ENCODE results near the gene PURB. TPM values are rescaled to one million over a fixed set of nuclear protein-coding genes. Genes with fewer than 3 reads are reported as not detected.
A peak's percentile ranks its signal among the peaks of the same experiment; 100 is the strongest.
"Not testable (repeated sequence)": the region's sequence is repeated elsewhere in the genome, so short reads cannot be mapped to it uniquely, and the experiment has no call there.

The PURB gene
- total and polyA plus RNA-seq, 2 experiments from 2014 or later = 3.1 to 27.1 TPM

DNA sequence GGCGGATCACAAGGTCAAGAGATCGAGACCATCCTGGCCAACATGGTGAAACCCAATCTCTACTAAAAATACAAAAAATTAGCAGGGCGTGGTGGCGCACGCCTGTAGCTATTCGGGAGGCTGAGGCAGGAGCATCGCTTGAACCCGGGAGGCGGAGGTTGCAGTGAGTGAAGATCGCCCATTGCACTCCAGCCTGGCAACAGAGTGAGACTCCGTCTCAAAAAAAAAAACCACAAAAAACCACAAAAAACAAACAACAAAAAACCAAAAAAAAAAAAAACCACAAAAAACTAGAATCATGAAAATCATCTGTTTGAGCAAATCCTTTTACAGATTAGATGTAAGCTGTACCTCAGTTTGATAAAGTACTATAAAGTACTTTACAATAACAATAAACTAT, 38.9 kb downstream of the PURB start:
- H3K9me3 Mint-ChIP-seq; H2AFZ ChIP-seq; H3K27ac ChIP-seq (ENCODE audit: low read depth); H3K27me3 Mint-ChIP-seq (ENCODE audit: insufficient read depth, low read depth, poor library complexity); H3K36me3 ChIP-seq (ENCODE audit: insufficient read depth); H3K4me1 ChIP-seq (ENCODE audit: insufficient read depth); ATAC-seq; DNase-seq (ENCODE audit: low spot score); H3K9me2 ChIP-seq (ENCODE audit: insufficient read depth); H3K27ac Mint-ChIP-seq; H3K27me3 ChIP-seq (ENCODE audit: insufficient read depth): not testable (repeated sequence)
- H3K4me3 ChIP-seq = peak overlapping the region; percentile 94
- H3K4me1 Mint-ChIP-seq = peaks cover 13% of the 10 kb centered on the region
- peaks cover 42% of the 10 kb centered on the region for H4K20me1 ChIP-seq (replicated peaks; ENCODE audit: insufficient read depth)
- H3F3A ChIP-seq (replicated peaks; ENCODE audit: low read depth) = peaks cover 11% of the 10 kb centered on the region
- H3K36me3 Mint-ChIP-seq (ENCODE audit: low read depth) = peaks cover 16% of the 10 kb centered on the region
- H3K4me3 Mint-ChIP-seq = peak overlapping the region; percentile 95
- H3K4me2 ChIP-seq = peak overlapping the region; percentile 89
- peaks cover 68% of the 10 kb centered on the region for H3K79me2 ChIP-seq (replicated peaks; ENCODE audit: insufficient read depth)

DNA sequence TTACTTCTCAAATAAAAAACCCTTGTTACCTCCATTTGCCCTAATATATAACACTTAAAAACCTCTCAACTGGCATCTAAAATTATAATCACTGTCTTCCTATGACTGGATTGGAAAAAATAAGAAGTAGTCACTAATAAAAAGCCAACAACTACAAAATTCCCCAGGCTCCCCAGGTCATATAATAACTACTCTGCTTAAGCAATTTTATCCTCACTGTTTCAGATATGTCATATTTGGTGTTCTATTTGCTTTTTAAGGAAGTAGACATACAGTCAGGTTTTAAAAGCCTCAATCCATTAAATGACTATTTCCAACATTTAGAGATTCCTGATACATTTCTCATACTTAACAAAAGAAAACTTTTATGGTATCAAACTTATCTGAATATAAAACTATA, 39.9 kb downstream of the PURB start:
- peaks cover 14% of the 10 kb centered on the region; the same call in 1 of the 2 replicates for H3K36me3 ChIP-seq (ENCODE audit: insufficient read depth)
- no peak overlapping the region for H3K27ac ChIP-seq (ENCODE audit: low read depth)
- no peak overlapping the region for H3K4me3 ChIP-seq
- DNase-seq (ENCODE audit: low spot score) (no peak), ATAC-seq (no peak)
- peaks cover 26% of the 10 kb centered on the region for H3K36me3 Mint-ChIP-seq (ENCODE audit: low read depth)
- H3K4me1 Mint-ChIP-seq = peaks cover 13% of the 10 kb centered on the region
- H2AFZ ChIP-seq = no peak overlapping the region
- peak overlapping the region; percentile 17; the same call in 1 of the 3 replicates for H3K4me3 Mint-ChIP-seq
- H3K79me2 ChIP-seq (replicated peaks; ENCODE audit: insufficient read depth) = peaks cover 77% of the 10 kb centered on the region
- no peaks in the 10 kb centered on the region for H3K27me3 ChIP-seq (ENCODE audit: insufficient read depth)
- peak overlapping the region; percentile 89; the same call in 1 of the 2 replicates for H3K4me2 ChIP-seq
- peaks cover 11% of the 10 kb centered on the region for H3F3A ChIP-seq (replicated peaks; ENCODE audit: low read depth)
- TF ChIP-seq ZNF331 (CRISPR knock-in tag; IDR thresholded peaks at IDR 0.05; ENCODE audit: low read depth) (no peak), REST (IDR thresholded peaks at IDR 0.05; ENCODE audit: unreplicated experiment) (no peak), EZH2phosphoT487 (IDR thresholded peaks at IDR 0.05; ENCODE audit: unreplicated experiment) (no peak), NANOG (IDR thresholded peaks at IDR 0.05; ENCODE audit: borderline replicate concordance) (no peak), ZNF114 (CRISPR knock-in tag; IDR thresholded peaks at IDR 0.05) (no peak), CREB1 (CRISPR knock-in tag; IDR thresholded peaks at IDR 0.05; ENCODE audit: low read depth) (no peak), JUNB (IDR thresholded peaks at IDR 0.05; ENCODE audit: unreplicated experiment) (no peak)
- TF ChIP-seq, protein P1, sequence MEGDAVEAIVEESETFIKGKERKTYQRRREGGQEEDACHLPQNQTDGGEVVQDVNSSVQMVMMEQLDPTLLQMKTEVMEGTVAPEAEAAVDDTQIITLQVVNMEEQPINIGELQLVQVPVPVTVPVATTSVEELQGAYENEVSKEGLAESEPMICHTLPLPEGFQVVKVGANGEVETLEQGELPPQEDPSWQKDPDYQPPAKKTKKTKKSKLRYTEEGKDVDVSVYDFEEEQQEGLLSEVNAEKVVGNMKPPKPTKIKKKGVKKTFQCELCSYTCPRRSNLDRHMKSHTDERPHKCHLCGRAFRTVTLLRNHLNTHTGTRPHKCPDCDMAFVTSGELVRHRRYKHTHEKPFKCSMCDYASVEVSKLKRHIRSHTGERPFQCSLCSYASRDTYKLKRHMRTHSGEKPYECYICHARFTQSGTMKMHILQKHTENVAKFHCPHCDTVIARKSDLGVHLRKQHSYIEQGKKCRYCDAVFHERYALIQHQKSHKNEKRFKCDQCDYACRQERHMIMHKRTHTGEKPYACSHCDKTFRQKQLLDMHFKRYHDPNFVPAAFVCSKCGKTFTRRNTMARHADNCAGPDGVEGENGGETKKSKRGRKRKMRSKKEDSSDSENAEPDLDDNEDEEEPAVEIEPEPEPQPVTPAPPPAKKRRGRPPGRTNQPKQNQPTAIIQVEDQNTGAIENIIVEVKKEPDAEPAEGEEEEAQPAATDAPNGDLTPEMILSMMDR (conservative IDR thresholded peaks at IDR 0.05; ENCODE audit: low read depth in 2 of 2) = no peak
- H3K4me1 ChIP-seq (ENCODE audit: insufficient read depth) = peaks cover 10% of the 10 kb centered on the region; the same call in 1 of the 2 replicates
- H4K20me1 ChIP-seq (replicated peaks; ENCODE audit: insufficient read depth) = peaks cover 45% of the 10 kb centered on the region
- no peaks in the 10 kb centered on the region for H3K9me2 ChIP-seq (ENCODE audit: insufficient read depth)
- no peak overlapping the region for H3K27ac Mint-ChIP-seq
- peaks cover 8% of the 10 kb centered on the region for H3K27me3 Mint-ChIP-seq (ENCODE audit: insufficient read depth, low read depth, poor library complexity)
- H3K9me3 Mint-ChIP-seq = no peaks in the 10 kb centered on the region; the same call in 1 of the 3 replicates

DNA sequence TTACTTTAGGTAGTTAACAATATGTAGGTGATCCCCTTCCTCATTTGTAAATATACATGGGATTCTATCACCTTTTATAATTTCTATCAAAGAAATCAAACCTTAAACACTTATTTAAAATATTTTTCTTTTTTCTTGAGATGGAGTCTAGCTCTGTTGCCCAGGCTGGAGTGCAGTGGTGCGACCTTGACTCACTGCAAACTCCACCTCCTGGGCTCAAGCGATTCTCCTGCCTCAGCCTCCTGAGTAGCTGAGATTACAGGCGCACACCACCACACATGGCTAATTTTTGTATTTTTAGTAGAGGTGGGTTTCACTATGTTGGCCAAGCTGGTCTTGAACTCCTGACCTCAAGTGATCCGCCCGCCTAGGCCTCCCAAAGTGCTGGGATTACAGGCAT, 41.9 kb downstream of the PURB start:
- H3K4me1 Mint-ChIP-seq = peaks cover 10% of the 10 kb centered on the region; the same call in 2 of the 3 replicates
- H3K9me2 ChIP-seq (ENCODE audit: insufficient read depth); H3K4me1 ChIP-seq (ENCODE audit: insufficient read depth); H3K4me3 Mint-ChIP-seq; H3K27ac ChIP-seq (ENCODE audit: low read depth); DNase-seq (ENCODE audit: low spot score); H3K9me3 Mint-ChIP-seq; H3K27ac Mint-ChIP-seq; ATAC-seq; H3K4me3 ChIP-seq; H3K4me2 ChIP-seq; H3F3A ChIP-seq (replicated peaks; ENCODE audit: low read depth); H2AFZ ChIP-seq; H3K27me3 ChIP-seq (ENCODE audit: insufficient read depth): not testable (repeated sequence)
- peaks cover 37% of the 10 kb centered on the region for H3K36me3 Mint-ChIP-seq (ENCODE audit: low read depth)
- Histone ChIP-seq H3K36me3 (ENCODE audit: insufficient read depth) (peaks cover 18% of the 10 kb centered on the region; the same call in 1 of the 2 replicates), H4K20me1 (replicated peaks; ENCODE audit: insufficient read depth) (peaks cover 54% of the 10 kb centered on the region), H3K79me2 (replicated peaks; ENCODE audit: insufficient read depth) (peaks cover 89% of the 10 kb centered on the region)
- H3K27me3 Mint-ChIP-seq (ENCODE audit: insufficient read depth, low read depth, poor library complexity) = peaks cover 10% of the 10 kb centered on the region

DNA sequence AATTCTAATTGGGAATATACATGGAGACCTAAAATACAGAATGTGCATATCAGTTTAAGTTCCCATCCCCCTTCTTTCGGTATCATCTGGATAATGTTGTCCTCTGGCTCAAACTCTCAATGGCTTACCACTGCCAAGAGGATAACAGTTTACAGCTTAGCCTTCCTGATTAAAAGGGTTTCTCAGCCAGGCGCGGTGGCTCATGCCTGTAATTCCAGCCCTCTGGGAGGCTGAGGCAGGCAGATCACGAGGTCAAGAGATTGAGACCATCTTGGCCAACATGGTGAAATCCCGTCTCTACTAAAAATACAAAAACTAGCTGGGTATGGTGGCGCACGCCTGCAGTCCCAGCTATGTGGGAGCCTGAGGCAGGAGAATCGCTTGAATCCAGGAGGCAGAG, 42.7 kb downstream of the PURB start:
- not testable (repeated sequence) for DNase-seq (ENCODE audit: low spot score); H3K27ac ChIP-seq (ENCODE audit: low read depth); H3F3A ChIP-seq (replicated peaks; ENCODE audit: low read depth); H3K27me3 Mint-ChIP-seq (ENCODE audit: insufficient read depth, low read depth, poor library complexity); ATAC-seq; H3K27ac Mint-ChIP-seq; H3K9me3 Mint-ChIP-seq; H3K27me3 ChIP-seq (ENCODE audit: insufficient read depth); H3K4me2 ChIP-seq; H3K9me2 ChIP-seq (ENCODE audit: insufficient read depth); H3K4me3 ChIP-seq; H3K4me1 ChIP-seq (ENCODE audit: insufficient read depth); H3K4me3 Mint-ChIP-seq; H2AFZ ChIP-seq
- H4K20me1 ChIP-seq (replicated peaks; ENCODE audit: insufficient read depth) = peaks cover 57% of the 10 kb centered on the region
- H3K4me1 Mint-ChIP-seq = peaks cover 10% of the 10 kb centered on the region; the same call in 2 of the 3 replicates
- peaks cover 95% of the 10 kb centered on the region for H3K79me2 ChIP-seq (replicated peaks; ENCODE audit: insufficient read depth)
- H3K36me3 ChIP-seq (ENCODE audit: insufficient read depth) = peaks cover 18% of the 10 kb centered on the region; the same call in 1 of the 2 replicates
- H3K36me3 Mint-ChIP-seq (ENCODE audit: low read depth) = peaks cover 40% of the 10 kb centered on the region

Data from GM23338 (cell line).